Measurements from ENCODE around the gene EFCAB6.

EFCAB6 gene

GRCh38 chr22:43852573-43853327 lies 40.6 kb upstream of the EFCAB6 start:
- H3K9me3 ChIP-seq (ENCODE audit: insufficient read depth, low read depth, low read length), result peaks cover 6% of the 10 kb centered on the region; the same call in 1 of the 2 replicates
- no peaks in the 10 kb centered on the region for H3K79me2 ChIP-seq (ENCODE audit: insufficient read depth, low read length)
- no peak overlapping the region for H3K9ac ChIP-seq (ENCODE audit: low read depth, low read length, poor library complexity, severe bottlenecking)
- no peak for TF ChIP-seq EZH2phosphoT487 (IDR thresholded peaks at IDR 0.05; ENCODE audit: borderline replicate concordance)
- TF ChIP-seq CTCF (conservative IDR thresholded peaks at IDR 0.05; ENCODE audit: low read length), result no peak
- H3K36me3 ChIP-seq (ENCODE audit: insufficient read depth, low read length), result no peaks in the 10 kb centered on the region
- no peaks in the 10 kb centered on the region for H3F3A ChIP-seq (ENCODE audit: low read depth)
- no peak overlapping the region for H3K4me2 ChIP-seq (ENCODE audit: low read depth, low read length, poor library complexity, severe bottlenecking)
- no peak overlapping the region for H2AFZ ChIP-seq (ENCODE audit: low read length)
- no peaks in the 10 kb centered on the region for H3K27me3 ChIP-seq (ENCODE audit: insufficient read depth, low read length, poor library complexity, severe bottlenecking)
- H3K4me1 ChIP-seq (ENCODE audit: insufficient read depth, low read length, poor library complexity, severe bottlenecking), result no peaks in the 10 kb centered on the region
- no peak overlapping the region for H3K4me3 ChIP-seq (ENCODE audit: low read length, poor library complexity, severe bottlenecking)
- no peaks in the 10 kb centered on the region for H4K20me1 ChIP-seq (ENCODE audit: insufficient read depth, low read length, poor library complexity, severe bottlenecking)
- no peaks in the 10 kb centered on the region for H3K9me2 ChIP-seq (replicated peaks; ENCODE audit: low read depth, low read length)

GRCh38 chr22:43851979-43852307 lies 39.8 kb upstream of the EFCAB6 start:
- H3K79me2 ChIP-seq (ENCODE audit: insufficient read depth, low read length), result no peaks in the 10 kb centered on the region
- no peaks in the 10 kb centered on the region for H3K27me3 ChIP-seq (ENCODE audit: insufficient read depth, low read length, poor library complexity, severe bottlenecking)
- no peak overlapping the region for H3K4me2 ChIP-seq (ENCODE audit: low read depth, low read length, poor library complexity, severe bottlenecking)
- H3K9me3 ChIP-seq (ENCODE audit: insufficient read depth, low read depth, low read length), result peaks cover 5% of the 10 kb centered on the region; the same call in 1 of the 2 replicates
- no peak for TF ChIP-seq EZH2phosphoT487 (IDR thresholded peaks at IDR 0.05; ENCODE audit: borderline replicate concordance)
- TF ChIP-seq CTCF (conservative IDR thresholded peaks at IDR 0.05; ENCODE audit: low read length), result no peak
- H3F3A ChIP-seq (ENCODE audit: low read depth), result no peaks in the 10 kb centered on the region
- no peak overlapping the region for H3K4me3 ChIP-seq (ENCODE audit: low read length, poor library complexity, severe bottlenecking)
- H4K20me1 ChIP-seq (ENCODE audit: insufficient read depth, low read length, poor library complexity, severe bottlenecking), result no peaks in the 10 kb centered on the region
- H3K36me3 ChIP-seq (ENCODE audit: insufficient read depth, low read length), result no peaks in the 10 kb centered on the region
- H3K9me2 ChIP-seq (replicated peaks; ENCODE audit: low read depth, low read length), result no peaks in the 10 kb centered on the region
- no peak overlapping the region for H2AFZ ChIP-seq (ENCODE audit: low read length)
- H3K4me1 ChIP-seq (ENCODE audit: insufficient read depth, low read length, poor library complexity, severe bottlenecking), result no peaks in the 10 kb centered on the region
- H3K9ac ChIP-seq (ENCODE audit: low read depth, low read length, poor library complexity, severe bottlenecking), result no peak overlapping the region

GRCh38 chr22:43851058-43851978 lies 39.2 kb upstream of the EFCAB6 start:
- Histone ChIP-seq H3K9me3 (ENCODE audit: insufficient read depth, low read depth, low read length) (no peaks in the 10 kb centered on the region), H3K4me2 (ENCODE audit: low read depth, low read length, poor library complexity, severe bottlenecking) (no peak overlapping the region), H4K20me1 (ENCODE audit: insufficient read depth, low read length, poor library complexity, severe bottlenecking) (no peaks in the 10 kb centered on the region), H3K36me3 (ENCODE audit: insufficient read depth, low read length) (no peaks in the 10 kb centered on the region), H3K4me3 (ENCODE audit: low read length, poor library complexity, severe bottlenecking) (no peak overlapping the region), H3K27me3 (ENCODE audit: insufficient read depth, low read length, poor library complexity, severe bottlenecking) (no peaks in the 10 kb centered on the region), H2AFZ (ENCODE audit: low read length) (no peak overlapping the region), H3K79me2 (ENCODE audit: insufficient read depth, low read length) (no peaks in the 10 kb centered on the region), H3K4me1 (ENCODE audit: insufficient read depth, low read length, poor library complexity, severe bottlenecking) (no peaks in the 10 kb centered on the region), H3F3A (ENCODE audit: low read depth) (no peaks in the 10 kb centered on the region), H3K9ac (ENCODE audit: low read depth, low read length, poor library complexity, severe bottlenecking) (no peak overlapping the region), H3K9me2 (replicated peaks; ENCODE audit: low read depth, low read length) (no peaks in the 10 kb centered on the region)
- TF ChIP-seq EZH2phosphoT487 (IDR thresholded peaks at IDR 0.05; ENCODE audit: borderline replicate concordance) (no peak), CTCF (conservative IDR thresholded peaks at IDR 0.05; ENCODE audit: low read length) (no peak)
